GM19397 (cell line): ENCODE measurements around the gene C1QTNF12.
"Not testable (repeated sequence)": the region's sequence is repeated elsewhere in the genome, so short reads cannot be mapped to it uniquely, and the experiment has no call there.

Source experiments
- ATAC-seq: cut with Tn5 transposase; IDR thresholded peaks from one replicate; pipeline ENCODE4 v1.9.1; 2021; ENCODE audit warnings: mild to moderate bottlenecking, moderate library complexity; ENCODE audit not compliant: unreplicated experiment

C1QTNF12 gene

GRCh38 chr1:1199961-1200875 is 46.3 kb downstream of the C1QTNF12 start:
- no peak for ATAC-seq

- ATAC-seq = no peak
Observed at GRCh38 chr1:1199141-1199960, 47.2 kb downstream of the C1QTNF12 start.

GRCh38 chr1:1198423-1199140 is 47.9 kb downstream of the C1QTNF12 start:
- no peak for ATAC-seq

GRCh38 chr1:1197551-1198422 is 48.7 kb downstream of the C1QTNF12 start:
- ATAC-seq = no peak

- ATAC-seq = no peak
Observed at GRCh38 chr1:1197188-1197500, 49.4 kb downstream of the C1QTNF12 start.

- no peak for ATAC-seq
Observed at GRCh38 chr1:1196431-1197187, 49.9 kb downstream of the C1QTNF12 start.

- not testable (repeated sequence) for ATAC-seq
Observed at GRCh38 chr1:1195726-1196125, 50.8 kb downstream of the C1QTNF12 start.

- ATAC-seq = no peak
Observed at GRCh38 chr1:1194723-1195122, 51.8 kb downstream of the C1QTNF12 start.
